GM23338 (cell line): ENCODE results near the gene TERT. TPM values are rescaled to one million over a fixed set of nuclear protein-coding genes. Genes with fewer than 3 reads are reported as not detected.

Experiments
- ATAC-seq: fragments of 200-7000 bp; cut with Tn5 transposase; 3 replicates; pipeline ENCODE4 v1.9.1; 2020
- DNase-seq: peaks from one replicate; pipeline ENCODE4 v3.0.0-alpha.2; 2015; ENCODE audit warnings: low spot score
- H2AFZ ChIP-seq: fragments of 200-600 bp; sonication (generic); 2 replicates; pipeline ENCODE4 v1.8.0; 2016; ENCODE audit warnings: antibody characterized with exemption, mild to moderate bottlenecking, moderate library complexity
- H3F3A ChIP-seq: fragments of 200-600 bp; sonication (generic); replicated peaks from 2 replicates; pipeline ENCODE4 v1.8.0; 2017; ENCODE audit warnings: antibody characterized with exemption, mixed run types, low read depth
- H3K27ac ChIP-seq: fragments of 200-600 bp; sonication (generic); 2 replicates; pipeline ENCODE4 v1.6.1; 2016; ENCODE audit warnings: low read depth
- H3K27me3 ChIP-seq: fragments of 200-600 bp; sonication (generic); 2 replicates; pipeline ENCODE4 v1.8.0; 2016; ENCODE audit warnings: mild to moderate bottlenecking, mixed run types, moderate library complexity; ENCODE audit not compliant: insufficient read depth
- H3K36me3 ChIP-seq: fragments of 200-600 bp; sonication (generic); 2 replicates; pipeline ENCODE4 v1.8.0; 2016; ENCODE audit warnings: mild to moderate bottlenecking; ENCODE audit not compliant: insufficient read depth
- H3K4me1 ChIP-seq: fragments of 200-600 bp; sonication (generic); 2 replicates; pipeline ENCODE4 v1.8.0; 2016; ENCODE audit warnings: mild to moderate bottlenecking, moderate library complexity; ENCODE audit not compliant: insufficient read depth
- H3K4me2 ChIP-seq: fragments of 200-600 bp; sonication (generic); 2 replicates; pipeline ENCODE4 v1.7.1; 2017; ENCODE audit warnings: mixed run types
- H3K4me3 ChIP-seq: fragments of 200-600 bp; sonication (generic); 2 replicates; pipeline ENCODE4 v1.6.1; 2016; ENCODE audit warnings: mixed run types
- H3K79me2 ChIP-seq: fragments of 200-600 bp; sonication (generic); replicated peaks from 2 replicates; pipeline ENCODE4 v1.8.0; 2017; ENCODE audit warnings: mild to moderate bottlenecking; ENCODE audit not compliant: insufficient read depth
- H3K9me2 ChIP-seq: fragments of 200-600 bp; sonication (generic); 2 replicates; pipeline ENCODE4 v1.8.0; 2017; ENCODE audit not compliant: insufficient read depth
- H4K20me1 ChIP-seq: fragments of 200-600 bp; sonication (generic); replicated peaks from 2 replicates; pipeline ENCODE4 v1.8.0; 2017; ENCODE audit warnings: mild to moderate bottlenecking; ENCODE audit not compliant: insufficient read depth
- H3K27ac Mint-ChIP-seq: 2 replicates; pipeline ENCODE4 v1.8.0; 2020; ENCODE audit warnings: inconsistent platforms, mild to moderate bottlenecking, moderate library complexity, mixed read lengths
- H3K27me3 Mint-ChIP-seq: 3 replicates; pipeline ENCODE4 v1.8.0; 2022; ENCODE audit warnings: low read depth, mild to moderate bottlenecking, moderate library complexity, mixed read lengths, inconsistent platforms; ENCODE audit not compliant: insufficient read depth, poor library complexity
- H3K36me3 Mint-ChIP-seq: 3 replicates; pipeline ENCODE4 v1.8.0; 2021; ENCODE audit warnings: low read depth, mild to moderate bottlenecking, inconsistent platforms, moderate library complexity, mixed read lengths
- H3K4me1 Mint-ChIP-seq: 3 replicates; pipeline ENCODE4 v1.8.0; 2020; ENCODE audit warnings: mild to moderate bottlenecking, inconsistent platforms, mixed read lengths
- H3K4me3 Mint-ChIP-seq: 3 replicates; pipeline ENCODE4 v1.8.0; 2021; ENCODE audit warnings: moderate library complexity, mild to moderate bottlenecking, inconsistent platforms, mixed read lengths
- H3K9me3 Mint-ChIP-seq: 3 replicates; pipeline ENCODE4 v1.8.0; 2020; ENCODE audit warnings: moderate library complexity, mild to moderate bottlenecking, inconsistent platforms, mixed read lengths
- CREB1 ChIP-seq: fragments of 250-450 bp; sonication (Bioruptor Pico); IDR thresholded peaks from 2 replicates; pipeline ENCODE4 v1.5.0; 2020; ENCODE audit warnings: low read depth, mild to moderate bottlenecking, moderate library complexity
- CTCF ChIP-seq, 2 experiments: fragments of 200-600 bp in 1 of 2; sonication (generic) in 1 of 2; conservative IDR thresholded peaks; 2 replicates each; pipeline versions ENCODE4 v1.5.1 to v1.6.1; 2016 to 2017; ENCODE audit warnings: antibody characterized with exemption in 2 of 2, low read depth in 2 of 2, mild to moderate bottlenecking in 2 of 2, moderate library complexity in 1 of 2
- ETS1 ChIP-seq: IDR thresholded peaks from 2 replicates; pipeline ENCODE4 v1.6.1; 2016; ENCODE audit warnings: antibody characterized with exemption
- EZH2 ChIP-seq: fragments of 200-600 bp; sonication (generic); IDR thresholded peaks from one replicate; pipeline ENCODE4 v1.8.0; 2017; ENCODE audit warnings: antibody characterized with exemption, mild to moderate bottlenecking, low read depth; ENCODE audit not compliant: unreplicated experiment
- EZH2phosphoT487 ChIP-seq: fragments of 200-600 bp; sonication (generic); IDR thresholded peaks from one replicate; pipeline ENCODE4 v1.8.1; 2018; ENCODE audit warnings: antibody characterized with exemption; ENCODE audit not compliant: unreplicated experiment
- JUNB ChIP-seq: IDR thresholded peaks from one replicate; pipeline ENCODE4 v1.6.1; 2016; ENCODE audit warnings: antibody characterized with exemption; ENCODE audit not compliant: unreplicated experiment
- POLR2AphosphoS5 ChIP-seq: IDR thresholded peaks from 2 replicates; pipeline ENCODE4 v1.6.1; 2016; ENCODE audit warnings: antibody characterized with exemption, low read depth
- REST ChIP-seq: IDR thresholded peaks from one replicate; pipeline ENCODE4 v1.6.1; 2018; ENCODE audit warnings: antibody characterized with exemption; ENCODE audit not compliant: unreplicated experiment
- ZNF114 ChIP-seq: fragments of 250-450 bp; sonication (Bioruptor Pico); IDR thresholded peaks from 2 replicates; pipeline ENCODE4 v1.5.0; 2020; ENCODE audit warnings: mild to moderate bottlenecking, moderate library complexity
- ZNF331 ChIP-seq: fragments of 250-450 bp; sonication (Bioruptor Pico); IDR thresholded peaks from 2 replicates; pipeline ENCODE4 v1.5.0; 2020; ENCODE audit warnings: low read depth, mild to moderate bottlenecking, moderate library complexity
- polyA plus RNA-seq: library from polyadenylated mRNA; unstranded; fragments of >200 nt; fragmentation: Nextera tagmentation; extraction: Ambion mirVana; gene quantifications from 2 replicates; pipeline ENCODE4 v1.2.1, GENCODE V29; 2016
- total RNA-seq: library from RNA; depleted of rRNA; stranded (reverse); fragments of >200 nt; shearing (Covaris generic); gene quantifications from 2 replicates; pipeline ENCODE4 v1.2.3, GENCODE V29; 2014

The TERT gene
- total and polyA plus RNA-seq, 2 experiments from 2014 or later: 9.8 to 46.4 TPM

DNA sequence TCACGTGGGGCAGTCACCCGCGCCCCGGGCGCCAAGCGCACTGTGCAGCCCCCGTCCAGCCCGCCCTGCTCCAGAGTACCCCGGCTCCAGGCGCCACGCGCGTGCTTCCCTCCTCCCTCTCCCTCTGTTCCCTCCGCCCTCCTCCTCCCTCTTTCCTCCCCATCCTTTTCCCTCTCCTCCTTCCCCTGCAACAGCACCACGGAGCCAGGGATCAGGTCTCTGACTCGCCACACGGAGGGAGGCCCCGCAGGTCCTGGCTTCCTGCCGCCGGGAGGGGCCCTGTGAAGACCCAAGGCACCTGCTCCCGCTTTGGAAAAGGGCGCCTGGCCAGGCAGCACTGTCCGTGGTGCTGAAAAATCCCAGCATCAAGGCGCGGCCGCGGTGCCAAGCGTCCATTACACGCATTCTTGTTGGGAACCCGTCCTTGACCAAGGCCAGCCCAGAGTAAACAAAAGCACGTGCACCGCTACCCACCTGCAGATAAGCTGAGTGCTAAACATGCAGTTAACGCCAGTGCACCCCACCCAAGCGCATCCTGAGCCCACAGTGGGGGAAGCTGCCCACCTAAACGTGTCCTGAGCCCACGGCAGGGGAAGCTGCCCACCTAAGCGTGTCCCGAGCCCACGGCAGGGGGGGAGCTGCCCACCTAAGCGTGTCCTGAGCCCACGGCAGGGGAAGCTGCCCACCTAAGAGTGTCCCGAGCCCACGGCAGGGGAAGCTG, 48.0 kb downstream of the TERT start:
- H3K9me3 Mint-ChIP-seq: no peaks in the 10 kb centered on the region; the same call in 2 of the 3 replicates
- H3K36me3 ChIP-seq: no peaks in the 10 kb centered on the region
- TF ChIP-seq REST: peak; percentile 95
- no peak for TF ChIP-seq CTCF (conservative IDR thresholded peaks at IDR 0.05; ENCODE audit: low read depth in 2 of 2)
- H4K20me1 ChIP-seq: no peaks in the 10 kb centered on the region
- no peaks in the 10 kb centered on the region for H3F3A ChIP-seq
- H3K4me2 ChIP-seq: no peak overlapping the region
- H3K79me2 ChIP-seq: no peaks in the 10 kb centered on the region
- no peaks in the 10 kb centered on the region for H3K36me3 Mint-ChIP-seq
- peak; percentile 91 for DNase-seq
- H3K27ac Mint-ChIP-seq: no peak overlapping the region
- H3K27me3 ChIP-seq: no peaks in the 10 kb centered on the region
- ATAC-seq: peak; percentile 72
- 0 out of 2 replicates have a peak, but pooled peaks cover 3% of the 10 kb centered on the region for H3K4me1 ChIP-seq
- no peak overlapping the region for H3K4me3 ChIP-seq
- H3K27me3 Mint-ChIP-seq: peaks cover 5% of the 10 kb centered on the region
- H3K4me3 Mint-ChIP-seq: no peak overlapping the region
- H3K9me2 ChIP-seq: no peaks in the 10 kb centered on the region
- H2AFZ ChIP-seq: no peak overlapping the region
- H3K4me1 Mint-ChIP-seq: peaks cover 13% of the 10 kb centered on the region; the same call in 2 of the 3 replicates
- H3K27ac ChIP-seq: no peak overlapping the region

- ATAC-seq (peak; percentile 7), DNase-seq (peak; percentile 29)
- H3K4me1 Mint-ChIP-seq: peaks cover 13% of the 10 kb centered on the region; the same call in 2 of the 3 replicates
- H4K20me1 ChIP-seq: no peaks in the 10 kb centered on the region
- no peak overlapping the region for H3K4me2 ChIP-seq
- no peak overlapping the region for H3K4me3 ChIP-seq
- H3K27me3 Mint-ChIP-seq: peaks cover 6% of the 10 kb centered on the region
- H3K27ac Mint-ChIP-seq: no peak overlapping the region
- H3K27ac ChIP-seq: no peak overlapping the region
- H3K36me3 ChIP-seq: no peaks in the 10 kb centered on the region
- H3K4me1 ChIP-seq: 0 out of 2 replicates have a peak, but pooled peaks cover 3% of the 10 kb centered on the region
- H2AFZ ChIP-seq: no peak overlapping the region
- no peaks in the 10 kb centered on the region for H3F3A ChIP-seq
- no peak overlapping the region for H3K4me3 Mint-ChIP-seq
- no peaks in the 10 kb centered on the region for H3K36me3 Mint-ChIP-seq
- no peaks in the 10 kb centered on the region for H3K27me3 ChIP-seq
- no peaks in the 10 kb centered on the region for H3K9me2 ChIP-seq
- H3K9me3 Mint-ChIP-seq: no peaks in the 10 kb centered on the region; the same call in 2 of the 3 replicates
- H3K79me2 ChIP-seq: no peaks in the 10 kb centered on the region
- no peak for TF ChIP-seq ETS1
- TF ChIP-seq CREB1 (CRISPR knock-in tag): no peak
- no peak for TF ChIP-seq ZNF114 (CRISPR knock-in tag)
- no peak for TF ChIP-seq EZH2phosphoT487
- no peak for TF ChIP-seq EZH2
- no peak for TF ChIP-seq POLR2AphosphoS5
- TF ChIP-seq CTCF (conservative IDR thresholded peaks at IDR 0.05; ENCODE audit: low read depth in 2 of 2): no peak
- TF ChIP-seq ZNF331: no peak
- no peak for TF ChIP-seq JUNB
Observed at GRCh38 chr5:1245905-1246576, 48.8 kb downstream of the TERT start.
